Measurements from ENCODE around the gene PPP6R1.

Gene PPP6R1, protein sequence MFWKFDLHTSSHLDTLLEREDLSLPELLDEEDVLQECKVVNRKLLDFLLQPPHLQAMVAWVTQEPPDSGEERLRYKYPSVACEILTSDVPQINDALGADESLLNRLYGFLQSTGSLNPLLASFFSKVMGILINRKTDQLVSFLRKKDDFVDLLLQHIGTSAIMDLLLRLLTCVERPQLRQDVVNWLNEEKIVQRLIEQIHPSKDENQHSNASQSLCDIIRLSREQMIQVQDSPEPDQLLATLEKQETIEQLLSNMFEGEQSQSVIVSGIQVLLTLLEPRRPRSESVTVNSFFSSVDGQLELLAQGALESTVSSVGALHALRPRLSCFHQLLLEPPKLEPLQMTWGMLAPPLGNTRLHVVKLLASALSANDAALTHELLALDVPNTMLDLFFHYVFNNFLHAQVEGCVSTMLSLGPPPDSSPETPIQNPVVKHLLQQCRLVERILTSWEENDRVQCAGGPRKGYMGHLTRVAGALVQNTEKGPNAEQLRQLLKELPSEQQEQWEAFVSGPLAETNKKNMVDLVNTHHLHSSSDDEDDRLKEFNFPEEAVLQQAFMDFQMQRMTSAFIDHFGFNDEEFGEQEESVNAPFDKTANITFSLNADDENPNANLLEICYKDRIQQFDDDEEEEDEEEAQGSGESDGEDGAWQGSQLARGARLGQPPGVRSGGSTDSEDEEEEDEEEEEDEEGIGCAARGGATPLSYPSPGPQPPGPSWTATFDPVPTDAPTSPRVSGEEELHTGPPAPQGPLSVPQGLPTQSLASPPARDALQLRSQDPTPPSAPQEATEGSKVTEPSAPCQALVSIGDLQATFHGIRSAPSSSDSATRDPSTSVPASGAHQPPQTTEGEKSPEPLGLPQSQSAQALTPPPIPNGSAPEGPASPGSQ

DNA sequence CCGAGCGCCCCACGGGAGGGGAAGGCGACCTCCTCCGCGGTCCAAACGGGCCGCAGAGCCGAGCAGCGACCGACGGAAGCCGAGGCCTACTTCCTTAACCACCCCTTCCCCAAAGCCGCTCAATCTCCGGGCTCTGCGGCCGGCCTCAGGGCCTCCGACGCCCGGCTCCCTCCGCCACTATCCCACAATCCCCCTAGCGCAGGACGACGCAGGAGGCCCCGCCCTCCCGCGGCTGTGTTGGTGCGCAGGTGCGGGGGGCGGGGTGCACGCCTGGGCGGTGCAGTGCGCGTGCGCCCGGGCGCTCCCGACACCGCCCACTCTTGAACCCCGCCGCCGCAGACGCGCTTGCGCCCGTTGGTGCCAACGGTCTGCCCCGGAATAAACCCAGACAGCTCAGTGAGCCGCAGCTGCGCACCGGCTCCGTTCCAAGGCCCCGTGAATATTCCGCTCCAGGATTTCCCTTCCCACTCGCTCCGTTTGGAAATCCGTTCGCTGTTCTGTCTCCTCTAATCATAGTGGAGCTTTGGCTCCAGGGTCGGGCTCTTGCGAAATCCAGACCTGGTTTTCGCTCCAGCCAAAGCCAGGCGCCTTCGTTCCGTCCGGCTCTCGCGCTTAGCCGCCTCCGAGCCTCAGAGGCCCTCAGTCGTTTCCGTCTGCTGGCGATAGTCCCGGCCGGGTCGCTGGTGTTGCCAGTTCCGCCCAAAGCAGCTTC lies at the start of gene PPP6R1:
Gene PPP6R1 (minus strand): TSS at position 190 of the 712 bp plus-strand sequence. CDS start 11,914 bp downstream, outside the sequence.
- peak; percentile 100 for DNase-seq (ENCODE audit: low spot score)

DNA sequence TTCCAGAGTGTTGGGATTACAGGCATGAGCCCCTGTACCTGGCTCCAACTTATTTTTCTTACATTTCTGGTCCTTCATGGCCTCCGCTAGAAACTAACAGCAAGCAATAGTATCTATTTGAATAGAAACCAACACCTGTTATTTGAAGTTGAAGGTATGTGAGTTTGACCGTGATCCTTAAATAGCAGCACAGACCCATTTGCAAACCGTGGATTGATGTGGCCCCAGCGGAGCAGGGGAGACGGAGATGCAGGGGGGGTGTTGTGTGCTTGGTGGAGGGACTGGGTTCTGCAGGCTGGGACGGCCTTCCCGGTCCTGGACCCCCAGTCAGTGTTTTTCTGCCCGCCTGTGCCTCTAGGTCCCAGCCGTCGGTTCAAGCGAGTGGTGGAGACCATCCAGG lies 49.5 kb upstream of the PPP6R1 start:
- no peak for DNase-seq (ENCODE audit: low spot score)

DNA sequence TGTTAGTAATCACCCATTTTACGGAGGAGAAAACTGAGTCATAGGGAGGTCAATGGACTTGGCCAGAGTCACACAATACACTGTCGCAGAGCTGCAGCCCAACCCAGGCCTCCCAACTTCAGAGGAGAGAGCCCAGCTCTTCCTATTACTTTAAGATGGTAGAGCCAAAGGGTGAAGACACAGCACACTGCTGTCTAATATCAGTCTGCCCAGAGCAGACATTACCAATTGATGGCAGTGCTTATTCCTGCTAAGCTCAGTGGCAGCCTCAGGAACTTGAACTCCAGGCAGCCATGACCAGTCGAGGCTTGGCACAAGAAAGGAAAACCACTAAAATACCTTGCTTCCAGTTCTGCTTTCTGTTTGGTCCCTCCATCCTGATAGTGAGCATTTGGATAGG lies 47.9 kb upstream of the PPP6R1 start:
- no peak for DNase-seq (ENCODE audit: low spot score)

DNA sequence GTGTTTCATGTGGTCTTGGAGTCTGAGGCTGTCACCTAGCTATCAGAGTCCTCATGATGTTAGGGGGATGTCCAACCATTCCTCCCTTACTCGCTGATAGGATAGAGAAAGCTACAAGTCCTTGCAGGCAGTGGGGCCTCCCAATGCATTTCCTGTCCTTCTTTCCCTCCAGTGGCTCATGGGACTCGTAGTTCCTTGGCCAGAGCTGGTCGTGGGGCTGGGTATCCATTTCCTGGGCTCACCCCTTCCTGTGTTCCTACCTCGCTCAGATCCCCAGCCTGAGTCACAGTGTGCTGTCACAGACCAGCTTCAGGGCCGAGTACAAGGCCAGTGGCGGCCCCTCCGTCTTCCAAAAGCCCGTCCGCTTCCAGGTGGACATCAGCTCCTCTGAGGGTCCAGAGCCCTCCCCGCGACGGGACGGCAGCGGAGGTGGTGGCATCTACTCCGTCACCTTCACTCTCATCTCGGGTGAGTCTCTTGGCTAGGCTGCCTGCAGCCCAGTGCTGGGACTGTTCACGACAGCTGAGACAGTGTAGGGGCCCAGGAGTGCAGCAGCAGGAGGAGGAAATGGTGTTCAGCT lies 47.3 kb upstream of the PPP6R1 start:
- DNase-seq (ENCODE audit: low spot score) = no peak

DNA sequence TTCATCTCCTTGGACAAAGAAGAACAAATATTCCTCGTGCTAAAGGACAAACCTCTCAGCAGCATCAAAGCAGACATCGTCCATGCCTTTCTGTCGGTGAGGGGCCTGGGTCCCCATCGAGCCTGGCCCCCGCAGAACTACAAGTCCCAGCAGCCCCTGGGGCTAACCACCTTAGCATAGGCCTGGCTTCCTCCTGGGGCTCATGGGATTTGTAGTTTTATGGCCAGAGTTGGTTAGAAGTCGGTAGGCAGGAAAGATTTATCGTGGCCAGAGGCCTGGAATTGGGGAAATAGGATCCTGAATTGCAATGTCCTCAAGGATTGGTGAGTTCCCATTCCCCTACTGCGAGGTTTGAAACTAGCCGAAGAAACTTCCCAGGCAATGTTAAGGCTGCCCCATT lies 46.7 kb upstream of the PPP6R1 start:
- DNase-seq (ENCODE audit: low spot score) = peak; percentile 81

DNA sequence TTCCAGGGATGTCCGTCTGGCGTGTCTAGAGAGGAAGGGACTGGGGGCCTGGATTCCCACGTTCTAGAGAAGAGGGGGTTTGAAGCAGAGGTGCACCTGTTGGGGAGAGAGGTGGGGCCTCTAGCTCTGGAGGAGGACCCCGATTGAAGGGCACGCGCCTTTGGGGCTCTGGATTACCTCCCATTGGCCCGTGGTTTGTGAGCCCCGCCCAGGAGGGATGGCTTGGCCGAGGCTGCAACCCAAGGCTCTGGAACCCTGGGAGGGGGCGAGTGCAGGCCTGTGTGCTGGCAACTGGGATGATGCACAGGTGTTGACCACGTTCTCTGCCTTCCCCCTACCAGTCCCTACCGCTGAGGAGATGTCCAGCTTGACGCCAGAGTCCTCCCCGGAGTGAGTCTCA lies 46.2 kb upstream of the PPP6R1 start:
- DNase-seq (ENCODE audit: low spot score) = no peak

DNA sequence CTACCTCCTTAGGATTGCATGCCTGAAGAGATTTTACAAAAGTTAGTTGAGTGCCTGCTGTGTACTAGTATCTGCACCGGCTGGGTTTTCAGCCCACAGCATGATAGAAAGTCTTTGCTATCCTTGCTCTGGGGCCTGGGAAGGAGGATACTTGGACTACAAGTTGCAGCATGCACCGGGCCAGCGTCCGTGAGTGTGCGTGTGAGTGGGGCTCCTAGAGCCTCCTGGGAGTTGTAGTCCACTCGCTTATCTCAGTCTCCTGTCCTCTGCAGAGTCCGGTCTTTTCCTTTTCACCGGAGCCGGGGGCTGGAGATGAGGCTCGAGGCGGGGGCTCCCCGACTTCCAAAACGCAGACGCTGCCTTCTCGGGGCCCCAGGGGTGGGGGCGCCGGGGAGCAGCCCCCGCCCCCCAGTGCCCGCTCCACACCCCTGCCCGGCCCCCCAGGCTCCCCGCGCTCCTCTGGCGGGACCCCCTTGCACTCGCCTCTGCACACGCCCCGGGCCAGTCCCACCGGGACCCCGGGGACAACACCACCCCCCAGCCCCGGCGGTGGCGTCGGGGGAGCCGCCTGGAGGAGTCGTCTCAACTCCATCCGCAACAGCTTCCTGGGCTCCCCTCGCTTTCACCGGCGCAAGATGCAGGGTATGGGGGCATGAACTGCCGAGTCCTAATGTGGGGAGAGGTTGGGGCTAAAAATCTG lies 45.6 kb upstream of the PPP6R1 start:
- DNase-seq (ENCODE audit: low spot score) = peak; percentile 75

DNA sequence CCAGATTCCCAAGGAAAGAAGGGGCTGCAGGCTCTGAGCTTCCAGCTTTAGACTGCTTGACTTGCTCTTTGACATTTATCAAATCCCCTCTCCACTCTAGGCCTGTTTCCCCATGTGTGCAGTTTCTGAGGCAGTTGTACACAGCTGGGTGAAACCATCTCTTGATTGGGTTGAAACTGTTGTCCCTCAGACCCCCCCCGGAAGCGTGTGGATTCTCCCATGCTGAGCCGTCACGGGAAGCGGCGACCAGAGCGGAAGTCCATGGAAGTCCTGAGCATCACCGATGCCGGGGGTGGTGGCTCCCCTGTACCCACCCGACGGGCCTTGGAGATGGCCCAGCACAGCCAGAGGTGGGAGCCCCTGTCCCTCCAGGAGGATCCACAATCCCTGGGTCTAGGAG lies 44.7 kb upstream of the PPP6R1 start:
- DNase-seq (ENCODE audit: low spot score) = no peak

DNA sequence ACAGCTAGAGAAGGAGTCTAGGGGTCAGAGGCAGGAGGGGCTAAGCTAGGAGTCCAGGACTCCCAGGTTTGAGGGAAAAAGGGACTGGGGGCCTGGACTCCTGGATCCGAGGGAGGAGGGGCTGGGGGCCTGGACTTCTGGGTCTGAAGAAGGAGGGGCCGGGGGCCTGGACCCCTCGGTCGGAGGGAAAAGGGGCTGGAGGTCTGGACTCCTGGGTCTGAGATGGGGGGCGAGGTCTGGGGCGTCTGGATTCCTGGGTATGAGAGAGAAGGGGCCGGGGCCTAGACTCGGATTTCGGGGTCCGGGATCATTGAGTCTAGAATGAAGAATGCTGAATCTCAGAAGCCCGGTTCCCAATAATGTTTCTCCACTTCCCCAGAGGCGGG lies 43.5 kb upstream of the PPP6R1 start:
- DNase-seq (ENCODE audit: low spot score) = no peak

DNA sequence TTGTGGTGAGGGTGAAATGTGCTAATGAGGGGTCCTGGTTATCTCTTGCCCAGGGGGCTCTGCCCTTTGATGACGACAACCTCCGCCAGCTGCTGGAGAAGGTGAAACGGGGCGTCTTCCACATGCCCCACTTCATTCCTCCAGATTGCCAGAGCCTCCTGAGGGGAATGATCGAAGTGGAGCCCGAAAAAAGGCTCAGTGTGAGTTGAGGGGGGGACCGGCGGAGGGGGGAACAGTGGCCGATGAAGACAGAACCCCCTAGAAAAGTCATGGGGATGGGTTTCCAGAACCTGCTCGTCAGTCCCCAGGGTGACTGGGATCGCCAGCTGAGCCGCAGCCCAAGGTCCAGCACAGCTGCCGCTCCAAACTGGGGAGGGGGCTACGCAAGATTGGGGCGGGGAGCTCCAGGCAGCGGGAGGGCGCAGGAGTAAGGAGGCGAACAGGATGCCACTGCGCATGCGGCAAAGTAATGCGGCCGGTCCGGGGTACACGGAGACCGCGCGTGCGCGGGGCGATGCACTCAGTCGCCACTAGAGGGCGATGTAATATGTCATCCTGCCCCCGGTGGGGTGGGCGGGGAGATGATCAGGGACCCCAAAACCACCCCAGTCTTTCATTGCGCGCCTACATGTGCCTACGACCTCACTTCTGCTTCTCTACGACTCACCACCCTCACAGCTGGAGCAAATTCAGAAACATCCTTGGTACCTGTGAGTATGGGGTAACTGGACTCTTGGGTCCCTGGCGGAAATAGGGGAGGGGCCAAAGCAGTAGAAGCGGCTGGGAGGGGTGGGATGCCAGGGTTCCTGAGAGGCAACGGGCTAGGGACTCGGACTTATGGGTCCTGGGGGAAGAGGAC lies 42.9 kb upstream of the PPP6R1 start:
- DNase-seq (ENCODE audit: low spot score) = peak; percentile 99

DNA sequence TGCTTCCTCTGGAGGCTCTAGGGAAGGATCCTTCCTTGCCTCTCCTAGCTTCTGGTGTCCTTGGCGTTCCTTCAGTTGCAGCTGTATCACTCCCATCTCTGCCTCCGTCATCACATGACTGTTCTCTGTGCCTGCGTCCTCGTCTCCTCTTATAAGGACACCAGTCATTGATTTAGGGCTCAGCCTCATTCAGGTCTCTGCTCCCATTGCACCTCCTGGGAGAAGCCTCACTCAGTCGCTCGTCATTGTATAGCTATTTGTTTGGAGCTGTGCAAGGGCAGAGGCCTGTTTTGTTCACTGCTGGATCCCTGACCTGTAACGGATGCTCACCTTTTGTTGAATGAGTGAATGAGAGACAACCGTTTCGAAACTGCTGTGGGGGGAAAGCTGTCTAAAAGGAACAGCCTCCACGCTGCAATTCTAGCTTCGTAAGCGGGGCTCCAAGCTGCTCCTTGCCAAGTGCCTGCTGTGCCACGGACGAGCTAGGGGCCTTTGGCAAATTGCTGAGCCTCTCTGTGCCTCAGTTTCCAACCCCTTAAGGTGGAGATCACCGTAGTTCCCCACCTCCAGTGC lies 42.2 kb upstream of the PPP6R1 start:
- DNase-seq (ENCODE audit: low spot score) = no peak

DNA sequence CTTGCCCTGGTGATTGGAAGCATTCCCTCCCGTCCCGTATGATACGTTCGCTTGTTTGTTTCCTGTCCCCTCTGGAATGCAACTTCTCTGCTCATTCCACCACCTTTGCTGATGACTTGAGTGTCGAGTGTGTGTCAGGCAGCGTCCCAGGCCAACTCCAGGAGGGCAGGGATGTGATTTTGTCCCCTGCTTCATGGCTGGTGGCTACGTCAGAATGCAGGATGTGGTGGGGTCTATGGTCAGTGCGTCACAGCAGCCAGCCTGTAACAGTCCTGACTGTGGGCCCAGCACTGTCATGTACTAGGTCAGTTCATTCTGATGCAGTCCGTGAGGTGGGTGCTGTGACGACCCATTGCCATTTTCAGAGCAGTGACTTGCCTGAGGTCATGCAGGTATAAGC lies 41.2 kb upstream of the PPP6R1 start:
- no peak for DNase-seq (ENCODE audit: low spot score)

DNA sequence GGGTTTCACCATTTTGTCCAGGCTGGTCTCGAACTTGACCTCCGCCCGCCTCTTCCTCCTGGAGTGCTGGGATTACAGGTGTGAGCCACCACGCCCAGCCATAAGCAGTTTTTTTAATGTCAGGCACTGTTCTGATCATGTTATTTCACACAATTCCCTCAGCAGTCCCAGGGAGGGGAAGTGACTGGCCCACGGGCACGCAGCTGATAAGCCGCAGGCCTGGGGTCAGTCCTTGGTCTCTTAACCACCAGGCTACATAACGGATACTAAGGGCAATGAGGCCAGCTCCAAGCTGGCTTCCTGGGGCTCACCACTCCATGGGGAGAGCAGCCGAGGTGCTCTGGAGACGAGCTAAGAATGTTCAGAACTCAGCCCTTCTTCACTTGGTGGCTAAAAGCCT lies 38.5 kb upstream of the PPP6R1 start:
- no peak for DNase-seq (ENCODE audit: low spot score)

DNA sequence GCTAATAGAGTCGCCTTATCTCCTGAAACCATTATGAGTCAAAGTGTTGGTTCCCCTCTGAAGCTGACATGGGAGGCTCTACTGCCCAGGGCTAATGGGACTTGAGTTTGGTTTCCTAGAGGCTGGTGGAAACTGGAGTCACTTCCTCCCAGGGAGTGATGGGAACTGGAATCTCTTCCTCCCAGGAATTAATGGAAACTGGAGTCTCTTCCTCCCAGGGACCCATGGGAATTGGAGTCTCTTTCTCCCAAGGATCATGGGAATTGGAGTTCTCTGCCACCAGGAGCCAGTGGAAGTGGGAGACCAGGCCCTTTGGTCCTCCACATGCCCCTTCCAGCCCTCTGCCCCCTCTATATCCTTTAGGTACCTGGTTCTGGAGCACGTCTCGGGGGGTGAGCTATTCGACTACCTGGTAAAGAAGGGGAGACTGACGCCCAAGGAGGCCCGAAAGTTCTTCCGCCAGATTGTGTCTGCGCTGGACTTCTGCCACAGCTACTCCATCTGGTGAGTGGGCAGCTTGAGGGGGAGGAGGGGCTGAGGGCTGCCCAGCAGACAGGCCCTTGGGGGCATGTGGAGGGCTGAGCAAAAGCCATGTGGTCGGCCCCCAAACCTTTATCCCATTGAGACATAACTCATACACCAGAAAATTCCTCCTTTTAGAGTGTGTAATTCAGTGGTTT lies 30.4 kb upstream of the PPP6R1 start:
- DNase-seq (ENCODE audit: low spot score) = no peak

DNA sequence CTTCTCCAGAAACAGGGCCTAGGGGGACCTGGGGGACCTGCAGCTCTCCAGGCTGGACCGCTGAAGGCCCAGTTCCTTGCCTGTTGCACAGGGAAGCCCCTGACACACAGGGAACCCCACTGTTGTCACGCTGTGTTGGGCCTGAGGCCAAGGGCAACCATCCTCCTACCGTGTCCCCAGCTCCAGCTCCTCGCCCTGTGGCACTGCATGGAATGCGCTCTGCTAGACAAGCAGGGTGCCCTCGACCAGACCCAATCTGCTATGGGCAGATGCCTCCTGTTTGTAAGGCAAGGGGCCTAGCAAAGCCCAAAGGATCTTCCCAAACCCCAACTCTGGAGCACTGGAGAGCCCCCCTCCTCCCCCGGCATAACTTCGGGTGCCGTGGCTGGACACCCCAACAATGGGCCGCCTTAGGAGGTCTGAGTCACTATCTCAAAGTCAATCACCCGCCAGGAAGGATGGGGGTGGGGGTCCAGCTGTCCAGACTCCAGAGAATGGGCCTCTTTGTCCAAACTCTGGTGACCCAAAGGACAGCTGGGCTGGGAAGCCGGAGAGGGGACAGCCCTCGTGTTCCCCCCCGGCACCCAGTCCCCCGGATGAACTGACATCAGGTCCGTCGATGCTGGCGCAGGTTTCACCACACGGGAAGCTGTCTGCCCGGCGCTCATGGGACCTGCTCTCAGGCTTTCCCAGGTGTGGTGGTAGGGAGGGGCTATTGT lies 28.7 kb upstream of the PPP6R1 start:
- DNase-seq (ENCODE audit: low spot score) = no peak

DNA sequence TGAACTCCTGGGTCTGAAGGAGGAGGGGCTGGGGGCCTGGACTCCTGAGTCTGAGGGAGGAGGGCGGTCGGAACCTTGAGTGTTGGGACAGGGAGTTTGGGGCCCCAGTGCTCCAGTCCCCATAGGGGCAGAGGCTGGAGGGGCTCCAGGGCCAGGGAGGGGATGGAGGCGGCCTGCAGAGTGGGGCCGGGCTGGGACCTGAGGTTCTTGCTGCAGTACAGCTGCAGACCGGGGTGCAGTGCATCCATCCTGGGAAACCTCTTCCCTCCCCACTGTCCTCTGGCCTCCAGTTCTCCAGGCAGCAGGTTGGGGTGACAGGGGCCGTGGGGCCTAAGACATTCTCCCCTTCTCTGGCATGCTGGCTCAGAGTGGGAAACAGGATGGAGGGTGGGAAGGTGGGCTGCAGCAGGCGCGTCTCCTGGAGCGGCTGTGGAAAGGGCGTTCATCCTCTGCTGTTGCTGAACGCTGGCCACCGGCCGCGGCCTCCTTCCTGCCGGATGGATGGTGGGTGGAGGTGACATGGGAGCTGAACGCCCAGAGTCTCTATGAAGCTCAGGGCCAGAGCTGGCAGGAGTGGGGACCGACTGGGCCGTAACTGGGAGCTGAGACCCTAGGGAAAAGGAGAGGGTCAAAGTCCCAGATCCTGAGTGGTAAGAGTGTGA lies 26.5 kb upstream of the PPP6R1 start:
- DNase-seq (ENCODE audit: low spot score) = no peak

DNA sequence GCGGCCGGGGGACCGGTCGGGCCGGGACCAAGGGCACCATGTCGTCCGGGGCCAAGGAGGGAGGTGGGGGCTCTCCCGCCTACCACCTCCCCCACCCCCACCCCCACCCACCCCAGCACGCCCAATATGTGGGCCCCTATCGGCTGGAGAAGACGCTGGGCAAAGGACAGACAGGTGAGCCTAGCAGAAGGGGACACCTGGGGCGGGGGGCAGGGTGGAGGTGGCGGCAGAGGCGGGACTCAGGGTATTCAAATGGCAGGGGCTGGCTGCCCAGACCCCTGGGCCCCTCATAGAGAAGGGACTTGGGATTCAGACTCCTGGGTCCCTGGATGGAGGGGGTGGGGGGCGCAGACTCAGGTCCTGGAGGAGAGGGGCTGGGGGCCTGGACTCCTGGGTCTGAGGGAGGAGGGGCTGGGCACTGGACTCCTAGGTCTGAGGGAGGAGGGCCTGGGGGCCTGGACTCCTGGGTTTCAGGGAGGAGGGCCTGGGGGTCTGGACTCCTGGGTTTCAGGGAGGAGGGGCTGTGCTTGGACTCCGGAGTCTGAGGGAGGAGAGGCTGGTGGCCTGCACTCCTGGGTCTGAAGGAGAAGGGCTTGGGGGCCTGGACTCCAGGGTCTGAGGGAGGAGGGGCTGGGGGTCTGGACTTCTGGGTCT lies 25.7 kb upstream of the PPP6R1 start:
- no peak for DNase-seq (ENCODE audit: low spot score)

Data from D341Med (cell line).